Kidney (tissue), 14 donors: Measurements from ENCODE around the gene MFAP4. TPM values are rescaled to one million over a fixed set of nuclear protein-coding genes. Genes with fewer than 3 reads are reported as not detected.

ENCODE experiments used
- DNase-seq, 5 donors: peaks; one replicate each; pipeline ENCODE4 v3.0.0-alpha.2; 2013 to 2020
- FAIRE-seq: peaks from 2 replicates; lab custom pipeline; 2012; peaks lifted over from hg19 to GRCh38; lab: Jason Lieb, UNC
- H3K27ac ChIP-seq, 2 donors: one replicate each; pipeline ENCODE4 v1.7.0; 2013; ENCODE audit warnings: low read depth in 2 of 2, low read length in 2 of 2, inconsistent platforms in 1 of 2
- H3K27me3 ChIP-seq: one replicate; pipeline ENCODE4 v1.7.1; 2013; ENCODE audit warnings: low read length, inconsistent platforms; ENCODE audit not compliant: control insufficient read depth, insufficient read depth
- H3K36me3 ChIP-seq, 3 donors: one replicate each; pipeline versions ENCODE4 v1.7.0 to v1.7.1; 2013; ENCODE audit warnings: low read length in 3 of 3, control low read depth in 1 of 3, inconsistent platforms in 1 of 3; ENCODE audit not compliant: insufficient read depth in 3 of 3, control insufficient read depth in 2 of 3
- H3K4me1 ChIP-seq, 3 donors: one replicate each; pipeline versions ENCODE4 v1.7.0 to v1.7.1; 2013; ENCODE audit warnings: low read length in 3 of 3, inconsistent platforms in 1 of 3, low read depth in 1 of 3; ENCODE audit not compliant: control insufficient read depth in 2 of 3, insufficient read depth in 2 of 3
- H3K4me3 ChIP-seq, 3 donors: one replicate each; pipeline versions ENCODE4 v1.7.0 to v1.8.1; 2013; ENCODE audit warnings: low read length in 3 of 3, control low read depth in 1 of 3, inconsistent platforms in 1 of 3
- H3K9ac ChIP-seq, 3 donors: one replicate each; pipeline versions ENCODE4 v1.7.0 to v1.7.1; 2013; ENCODE audit warnings: low read length in 3 of 3, control low read depth in 1 of 3, inconsistent platforms in 1 of 3
- H3K9me3 ChIP-seq, 3 donors: one replicate each; pipeline versions ENCODE4 v1.7.0 to v1.7.1; 2013; ENCODE audit warnings: low read length in 3 of 3, control low read depth in 1 of 3, inconsistent platforms in 1 of 3; ENCODE audit not compliant: control insufficient read depth in 2 of 3, insufficient read depth in 1 of 3
- CTCF ChIP-seq: IDR thresholded peaks from 3 replicates; pipeline ENCODE4 v1.5.1; 2012; ENCODE audit warnings: mild to moderate bottlenecking, moderate library complexity, borderline replicate concordance; ENCODE audit not compliant: insufficient read depth; ENCODE audit errors: extremely low read depth
- intact Hi-C: fragments of 100-400 bp; cut with DNase I; formaldehyde crosslinking; loops from one replicate; pipeline ENCODE4 v1.11.1; 2022
- polyA plus RNA-seq: library from polyadenylated mRNA; stranded (reverse); fragments of 350-450 nt; fragmentation: Illumina TruSeq; extraction: RNeasy Lipid Tissue Mini Kit (QIAGEN cat#74804); gene quantifications from one replicate; pipeline ENCODE4 v1.2.3, GENCODE V29; 2014; ENCODE audit warnings: low read depth, low replicate concordance; ENCODE audit not compliant: insufficient read depth
- total RNA-seq: library from RNA; stranded (reverse); fragmentation: NEBNext Ultra II Directional; extraction: Animal tissue kit (Norgen Biotek cat#: 25700); gene quantifications from one replicate; pipeline ENCODE4 v1.2.1, GENCODE V29; 2021
- donor health status: control.
- donor health status: control.
- donor health status: control.
- donor health status: control.
- donor health status: control.
- donor health status: DM: yes; HTN: yes; CAD: no.
- donor health status: Normal renal cell carcinoma (clear cell type).

MFAP4 gene
- total and polyA plus RNA-seq, 2 donors from 2014 or later: 27.6 to 51.1 TPM

GRCh38 chr17:19433255-19433654 lies 46.3 kb upstream of the MFAP4 start:
- no peak for DNase-seq
- H3K36me3 ChIP-seq: no peaks in the 10 kb centered on the region
- intact Hi-C loops: no loop called here
- H3K4me3 ChIP-seq: no peak overlapping the region
- H3K9me3 ChIP-seq: no peaks in the 10 kb centered on the region
- H3K9ac ChIP-seq: no peak overlapping the region
- no peak for FAIRE-seq
- H3K27ac ChIP-seq: no peak overlapping the region
- H3K4me1 ChIP-seq: peaks cover 0 to 3% (median 0%) of the 10 kb centered on the region in 3 donors
- no peak for TF ChIP-seq CTCF
- H3K27me3 ChIP-seq: no peaks in the 10 kb centered on the region

- Histone ChIP-seq H3K9ac (no peak overlapping the region), H3K27ac (no peak overlapping the region), H3K4me1 (peaks cover 0 to 3% (median 0%) of the 10 kb centered on the region in 3 donors), H3K9me3 (no peaks in the 10 kb centered on the region), H3K36me3 (no peaks in the 10 kb centered on the region), H3K27me3 (no peaks in the 10 kb centered on the region), H3K4me3 (no peak overlapping the region)
- intact Hi-C loops: no loop called here
- FAIRE-seq (no peak), DNase-seq (no peak)
- no peak for TF ChIP-seq CTCF
Measured at GRCh38 chr17:19431691-19432090, 44.7 kb upstream of the MFAP4 start.

GRCh38 chr17:19426631-19427030 lies 39.6 kb upstream of the MFAP4 start:
- H3K4me1 ChIP-seq: peaks cover 0 to 6% (median 0%) of the 10 kb centered on the region in 3 donors
- no peak overlapping the region for H3K27ac ChIP-seq
- no peak for TF ChIP-seq CTCF
- no peak overlapping the region for H3K9ac ChIP-seq
- DNase-seq (no peak), FAIRE-seq (no peak)
- H3K9me3 ChIP-seq: no peaks in the 10 kb centered on the region
- no peaks in the 10 kb centered on the region for H3K36me3 ChIP-seq
- intact Hi-C loops: no loop called here
- no peak overlapping the region for H3K4me3 ChIP-seq
- no peaks in the 10 kb centered on the region for H3K27me3 ChIP-seq
